NCI-H2081 (cell line): Measurements from ENCODE around the gene RNF144A.
A peak's percentile ranks its signal among the peaks of the same experiment; 100 is the strongest.

Source experiments
- DNase-seq, 2 experiments: peaks; one replicate each; lab custom pipeline; 2025; lab: John Stamatoyannopoulos, UW

The RNF144A gene

GRCh38 chr2:7044253-7045250 lies 127.3 kb downstream of the RNF144A start:
- DNase-seq = peak; percentile 38 to 47

DNA sequence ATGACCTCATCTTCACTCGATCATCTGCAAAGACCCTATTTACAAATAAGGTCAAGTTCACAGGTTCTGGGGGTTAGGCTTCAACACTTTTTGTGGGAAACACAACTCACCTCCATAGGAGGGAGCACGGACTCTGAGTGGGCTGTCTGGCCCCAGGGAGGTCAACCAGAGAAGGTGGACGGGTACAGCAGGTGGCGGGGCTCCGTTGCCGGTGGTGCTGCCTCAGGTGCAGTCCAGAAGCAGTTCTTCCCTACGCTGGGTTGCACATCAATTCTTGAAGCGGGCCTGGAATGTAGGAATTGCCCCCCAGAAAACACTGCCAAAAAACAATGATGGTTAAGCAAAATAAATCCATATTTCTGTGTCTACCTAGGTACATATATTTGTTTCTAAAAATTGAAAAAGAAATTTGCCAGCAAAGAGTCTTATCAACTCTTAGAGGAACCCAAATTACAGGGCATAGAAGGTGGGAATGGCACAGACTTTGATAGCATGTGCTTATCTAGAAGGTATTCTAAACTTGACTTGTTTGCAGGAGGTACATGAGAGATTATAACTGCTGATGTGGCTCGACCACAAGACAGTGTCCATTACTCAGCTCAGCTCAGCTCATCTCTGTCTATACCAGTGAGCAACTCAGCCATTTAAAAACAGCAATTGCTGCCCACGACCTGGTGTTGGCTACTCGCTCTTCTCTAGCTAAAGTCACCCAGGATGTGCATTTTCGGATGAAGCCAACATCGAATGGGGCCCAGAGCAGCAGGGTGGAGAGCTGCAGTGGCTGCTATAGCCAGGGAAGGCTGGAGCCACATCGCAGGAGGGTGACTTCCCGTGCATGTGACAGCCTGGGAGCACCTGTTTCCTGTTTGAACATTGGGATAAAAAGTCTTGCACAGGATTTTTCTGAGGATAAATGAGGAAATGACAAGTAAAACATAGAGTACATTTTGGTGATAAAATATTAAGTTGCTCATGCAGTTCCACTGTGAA lies 128.7 kb downstream of the RNF144A start:
- DNase-seq = peak in 1 of 2 experiments; percentile 37

- DNase-seq = no peak
These were observed 130.4 kb downstream of the RNF144A start for GRCh38 chr2:7047661-7048060.

GRCh38 chr2:7048762-7049294 lies 131.6 kb downstream of the RNF144A start:
- DNase-seq = no peak

DNA sequence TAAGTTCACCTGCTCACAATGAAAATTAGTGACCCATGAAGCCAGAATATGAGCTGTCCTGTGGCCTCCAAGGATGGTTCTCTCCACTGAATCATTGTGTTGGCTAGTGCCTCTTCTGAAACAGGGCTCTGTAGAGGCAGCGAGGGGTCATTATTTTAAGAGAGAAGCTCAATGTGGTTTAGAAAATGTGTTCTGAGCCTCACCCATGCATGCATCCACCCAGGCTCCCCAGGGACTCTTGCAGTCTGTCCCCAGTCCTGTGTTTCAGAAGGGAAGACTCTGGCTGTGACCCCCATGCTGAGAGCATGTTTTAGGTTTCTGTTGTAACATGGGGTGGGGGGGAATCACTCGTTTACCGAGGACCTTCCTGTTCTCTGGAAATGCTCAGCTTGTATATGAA lies 135.2 kb downstream of the RNF144A start:
- no peak for DNase-seq

- DNase-seq = peak; percentile 77 to 93
These were observed 136.5 kb downstream of the RNF144A start for GRCh38 chr2:7053650-7054265.

GRCh38 chr2:7057865-7058400 lies 140.7 kb downstream of the RNF144A start:
- peak in 1 of 2 experiments; percentile 62 for DNase-seq

DNA sequence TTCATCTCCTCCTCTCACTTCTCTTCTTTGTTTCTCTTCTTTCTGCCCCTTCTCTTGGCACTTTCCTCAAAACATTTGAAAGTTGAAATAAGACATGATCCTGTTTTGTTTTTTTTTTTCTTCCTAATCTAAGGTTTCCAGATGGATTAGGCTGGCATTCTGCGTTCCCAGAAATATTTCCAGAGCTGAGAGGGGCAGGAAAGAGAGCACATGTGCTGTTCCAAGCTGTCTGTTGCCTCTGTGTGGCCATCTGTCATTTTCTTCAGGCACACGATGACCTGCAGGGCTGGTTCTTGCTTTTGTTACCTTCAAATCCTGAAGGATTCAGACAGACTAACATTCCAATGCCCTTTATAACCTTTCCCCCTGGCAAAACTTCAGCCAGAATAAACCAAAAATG lies 142.9 kb downstream of the RNF144A start:
- no peak for DNase-seq

GRCh38 chr2:7060631-7061449 lies 143.6 kb downstream of the RNF144A start:
- no peak for DNase-seq

- no peak for DNase-seq
These were observed 144.2 kb downstream of the RNF144A start for GRCh38 chr2:7061450-7061789.

DNA sequence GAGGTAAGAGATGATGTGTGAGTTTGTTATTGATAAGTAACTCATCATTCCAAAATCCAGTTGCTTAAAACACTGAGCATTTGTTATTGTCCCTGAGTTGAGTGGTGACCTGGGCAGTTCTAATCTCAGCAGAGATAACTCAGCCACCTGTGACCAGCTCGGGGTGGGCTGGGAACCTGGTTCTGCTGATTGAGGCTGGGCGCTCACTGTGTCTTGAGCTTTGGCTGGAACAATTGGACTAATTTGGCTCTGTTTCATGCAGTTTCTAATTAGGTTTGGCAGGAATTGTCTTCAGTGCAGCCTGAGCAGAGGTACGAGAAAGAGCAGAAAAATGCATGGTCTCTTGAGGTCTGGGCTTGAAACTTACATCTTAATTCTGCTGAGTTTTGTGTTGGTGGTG lies 144.7 kb downstream of the RNF144A start:
- DNase-seq = no peak

GRCh38 chr2:7063789-7064188 lies 146.6 kb downstream of the RNF144A start:
- no peak for DNase-seq

- DNase-seq = no peak
These were observed 151.2 kb downstream of the RNF144A start for GRCh38 chr2:7068457-7068856.

- DNase-seq = no peak
These were observed 153.3 kb downstream of the RNF144A start for GRCh38 chr2:7070483-7070882.

GRCh38 chr2:7071154-7071553 lies 153.9 kb downstream of the RNF144A start:
- DNase-seq = no peak

- no peak for DNase-seq
These were observed 154.8 kb downstream of the RNF144A start for GRCh38 chr2:7071916-7072556.

GRCh38 chr2:7073901-7074300 lies 156.7 kb downstream of the RNF144A start:
- no peak for DNase-seq

DNA sequence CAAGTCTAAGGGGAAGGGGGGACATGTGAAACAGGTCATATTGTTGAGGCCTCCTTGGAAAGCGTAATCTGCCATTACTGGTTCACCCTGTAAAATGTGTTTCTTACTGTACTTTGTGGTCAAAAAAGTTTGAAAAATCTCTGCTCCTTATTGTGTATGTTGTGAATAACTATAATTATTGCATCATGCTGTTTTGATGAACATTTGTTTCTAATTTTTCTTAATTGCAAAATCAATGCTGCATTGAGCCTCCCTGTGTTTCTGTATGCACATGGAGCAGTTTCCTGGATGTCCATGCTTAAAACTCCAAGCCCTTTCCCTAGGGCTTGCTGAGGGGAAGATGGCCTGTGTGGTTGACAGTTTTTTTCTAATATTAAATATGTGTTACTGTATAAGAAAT lies 158.6 kb downstream of the RNF144A start:
- DNase-seq = no peak

DNA sequence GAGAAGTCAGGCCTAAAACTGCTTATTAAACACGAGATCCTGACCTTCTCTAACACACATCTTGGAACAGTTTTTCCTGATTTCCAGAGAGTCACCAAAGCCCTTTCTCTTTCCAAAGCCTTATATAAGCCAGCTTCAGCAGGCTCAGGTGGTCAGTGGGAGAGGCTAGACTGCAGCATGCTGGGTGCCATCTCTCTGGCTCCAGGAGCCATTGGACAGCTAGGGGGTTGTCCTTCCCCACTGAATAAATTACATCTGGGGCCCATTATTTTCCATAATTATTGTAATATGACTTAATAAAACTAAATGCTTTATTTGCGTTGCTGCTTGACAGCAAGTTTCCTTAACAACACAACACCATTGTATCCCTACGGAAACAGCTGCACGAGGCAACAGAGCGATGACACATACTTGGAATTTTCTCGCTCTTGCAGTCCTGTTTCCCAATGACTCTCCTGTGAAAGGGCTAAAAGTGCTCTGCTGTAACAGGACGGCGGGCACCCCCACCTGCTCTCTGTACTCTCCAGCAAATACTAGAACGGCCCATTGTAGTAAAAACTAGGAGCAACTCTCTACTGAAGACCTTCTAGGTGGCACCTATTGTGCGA lies 160.6 kb downstream of the RNF144A start:
- DNase-seq = no peak
